ENCODE measurements around the gene NOTUM.

- no peak for TF ChIP-seq NFRKB (IDR thresholded peaks at IDR 0.05)
- no peak for TF ChIP-seq SUZ12 (IDR thresholded peaks at IDR 0.05)
- TF ChIP-seq FOXK2 (IDR thresholded peaks at IDR 0.05), result no peak
- TF ChIP-seq ARNT (IDR thresholded peaks at IDR 0.05), result no peak
- no peak for TF ChIP-seq TARDBP (IDR thresholded peaks at IDR 0.05)
- TF ChIP-seq HDGF (IDR thresholded peaks at IDR 0.05; ENCODE audit: borderline replicate concordance), result no peak
Measured at GRCh38 chr17:81999587-81999975, 38.6 kb upstream of the NOTUM start.
